ENCODE data around the gene IPO11.

DNA sequence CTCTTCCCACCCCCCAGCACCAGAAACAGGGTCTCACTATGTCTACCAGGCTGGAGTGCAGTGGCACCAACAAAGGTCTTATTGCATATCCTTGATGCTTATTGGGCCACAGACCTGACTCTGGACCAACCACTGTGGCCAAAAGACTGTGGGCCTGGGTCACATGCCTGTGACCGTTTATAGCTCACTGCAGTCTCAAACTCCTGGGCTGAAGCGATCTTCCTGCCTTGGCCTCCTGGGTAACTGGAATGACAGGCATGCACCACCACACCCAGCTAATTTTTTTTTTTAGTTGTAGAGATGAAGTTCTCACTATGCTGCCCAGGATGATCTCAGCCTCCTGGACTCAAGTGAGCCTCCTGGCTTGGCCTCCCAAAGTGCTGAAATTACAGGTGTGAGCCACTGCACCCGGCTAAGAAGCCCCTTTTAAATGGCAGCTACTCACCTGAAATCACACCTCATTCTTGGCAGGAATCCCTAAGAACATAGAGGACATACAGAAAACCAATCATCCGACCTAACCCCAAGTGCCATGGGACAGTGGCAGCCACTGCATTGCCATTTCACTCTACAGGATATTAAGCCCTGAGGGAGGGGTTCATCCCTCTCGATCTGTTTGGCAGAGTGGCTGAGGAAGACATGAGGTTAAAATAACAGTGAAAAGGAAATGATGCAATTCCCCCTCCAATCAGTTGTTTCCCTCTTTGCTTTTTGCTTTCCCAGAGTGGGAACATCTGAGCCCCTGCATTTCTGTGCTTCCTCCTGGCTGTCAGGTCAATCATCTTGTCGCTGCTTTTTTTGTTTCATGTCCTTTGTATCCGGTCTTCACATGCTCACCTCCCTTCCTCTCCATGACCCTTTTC lies 240.7 kb downstream of the IPO11 start:
- TF ChIP-seq, protein P1, sequence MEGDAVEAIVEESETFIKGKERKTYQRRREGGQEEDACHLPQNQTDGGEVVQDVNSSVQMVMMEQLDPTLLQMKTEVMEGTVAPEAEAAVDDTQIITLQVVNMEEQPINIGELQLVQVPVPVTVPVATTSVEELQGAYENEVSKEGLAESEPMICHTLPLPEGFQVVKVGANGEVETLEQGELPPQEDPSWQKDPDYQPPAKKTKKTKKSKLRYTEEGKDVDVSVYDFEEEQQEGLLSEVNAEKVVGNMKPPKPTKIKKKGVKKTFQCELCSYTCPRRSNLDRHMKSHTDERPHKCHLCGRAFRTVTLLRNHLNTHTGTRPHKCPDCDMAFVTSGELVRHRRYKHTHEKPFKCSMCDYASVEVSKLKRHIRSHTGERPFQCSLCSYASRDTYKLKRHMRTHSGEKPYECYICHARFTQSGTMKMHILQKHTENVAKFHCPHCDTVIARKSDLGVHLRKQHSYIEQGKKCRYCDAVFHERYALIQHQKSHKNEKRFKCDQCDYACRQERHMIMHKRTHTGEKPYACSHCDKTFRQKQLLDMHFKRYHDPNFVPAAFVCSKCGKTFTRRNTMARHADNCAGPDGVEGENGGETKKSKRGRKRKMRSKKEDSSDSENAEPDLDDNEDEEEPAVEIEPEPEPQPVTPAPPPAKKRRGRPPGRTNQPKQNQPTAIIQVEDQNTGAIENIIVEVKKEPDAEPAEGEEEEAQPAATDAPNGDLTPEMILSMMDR (IDR thresholded peaks at IDR 0.05), result no peak
- no peak for TF ChIP-seq EZH2phosphoT487 (IDR thresholded peaks at IDR 0.05)
